ENCODE measurements around the gene ZDHHC13. TPM values are rescaled to one million over a fixed set of nuclear protein-coding genes. Genes with fewer than 3 reads are reported as not detected.

The ZDHHC13 gene
- total and polyA plus RNA-seq, 12 donors = 6.0 to 9.4 (median 7.2) TPM

DNA sequence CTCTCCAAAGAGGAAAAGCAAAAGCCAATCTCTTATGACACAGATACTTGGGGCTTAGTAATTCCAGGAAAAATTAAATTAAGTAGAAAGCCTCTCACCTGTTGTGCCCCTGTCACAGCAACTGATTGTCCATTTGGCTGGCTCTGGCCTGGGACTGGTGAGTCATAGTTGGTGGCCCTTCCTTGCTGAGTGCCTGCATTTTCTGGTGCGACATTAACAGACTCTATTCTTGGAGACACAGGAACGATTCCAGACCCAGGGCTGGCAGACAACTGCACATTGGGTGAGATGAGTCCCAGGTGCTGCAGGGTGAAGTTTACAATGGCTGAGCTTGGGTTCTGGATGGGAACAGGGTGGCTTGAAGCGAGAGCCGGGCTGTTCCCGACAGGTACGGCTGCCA is 108.2 kb downstream of the ZDHHC13 start:
- Histone ChIP-seq H3K27me3 (no peaks in the 10 kb centered on the region), H3K4me3 (no peak overlapping the region), H3K4me1 (peaks cover 0 to 34% (median 7%) of the 10 kb centered on the region in 9 donors), H3K36me3 (peaks cover 0 to 15% (median 0%) of the 10 kb centered on the region in 9 donors), H3K27ac (peak overlapping the region in 6 of 10 donors; percentile 14 to 64 (median 46)), H3K9me3 (peaks cover 0 to 4% (median 0%) of the 10 kb centered on the region in 11 donors)
- DNase-seq (peak in 1 of 2 donors; percentile 49), ATAC-seq (peak; percentile 45 to 92 (median 87))
- TF ChIP-seq, protein P1, sequence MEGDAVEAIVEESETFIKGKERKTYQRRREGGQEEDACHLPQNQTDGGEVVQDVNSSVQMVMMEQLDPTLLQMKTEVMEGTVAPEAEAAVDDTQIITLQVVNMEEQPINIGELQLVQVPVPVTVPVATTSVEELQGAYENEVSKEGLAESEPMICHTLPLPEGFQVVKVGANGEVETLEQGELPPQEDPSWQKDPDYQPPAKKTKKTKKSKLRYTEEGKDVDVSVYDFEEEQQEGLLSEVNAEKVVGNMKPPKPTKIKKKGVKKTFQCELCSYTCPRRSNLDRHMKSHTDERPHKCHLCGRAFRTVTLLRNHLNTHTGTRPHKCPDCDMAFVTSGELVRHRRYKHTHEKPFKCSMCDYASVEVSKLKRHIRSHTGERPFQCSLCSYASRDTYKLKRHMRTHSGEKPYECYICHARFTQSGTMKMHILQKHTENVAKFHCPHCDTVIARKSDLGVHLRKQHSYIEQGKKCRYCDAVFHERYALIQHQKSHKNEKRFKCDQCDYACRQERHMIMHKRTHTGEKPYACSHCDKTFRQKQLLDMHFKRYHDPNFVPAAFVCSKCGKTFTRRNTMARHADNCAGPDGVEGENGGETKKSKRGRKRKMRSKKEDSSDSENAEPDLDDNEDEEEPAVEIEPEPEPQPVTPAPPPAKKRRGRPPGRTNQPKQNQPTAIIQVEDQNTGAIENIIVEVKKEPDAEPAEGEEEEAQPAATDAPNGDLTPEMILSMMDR (IDR thresholded peaks at IDR 0.05) = no peak
- intact Hi-C loops (cut with DNase I) = no loop called here
- 83 to 91% methylated on average over 6 of the region's 6 CpGs for WGBS, 2 donors

- H3K27ac ChIP-seq = peak overlapping the region in 6 of 10 donors; percentile 14 to 64 (median 46)
- peaks cover 0 to 15% (median 0%) of the 10 kb centered on the region in 9 donors for H3K36me3 ChIP-seq
- WGBS, 2 donors = 91 to 95% methylated on average over 3 of the region's 3 CpGs
- intact Hi-C loops (cut with DNase I) = no loop called here
- no peaks in the 10 kb centered on the region for H3K27me3 ChIP-seq
- TF ChIP-seq, protein P1 (IDR thresholded peaks at IDR 0.05) = no peak
- no peak overlapping the region for H3K4me3 ChIP-seq
- DNase-seq = no peak
- ATAC-seq = no peak
- peaks cover 0 to 4% (median 0%) of the 10 kb centered on the region in 11 donors for H3K9me3 ChIP-seq
- H3K4me1 ChIP-seq = peaks cover 0 to 34% (median 7%) of the 10 kb centered on the region in 9 donors
These were observed 108.6 kb downstream of the ZDHHC13 start for GRCh38 chr11:19225581-19225980.

Other genes with a start within 250 kb of the ZDHHC13 start
- gene MRGPRX1, start 177.8 kb upstream of the ZDHHC13 start, total RNA-seq = not detected
- not detected for gene MRGPRX1, start 177.8 kb upstream of the ZDHHC13 start, polyA plus RNA-seq
- gene MRGPRX2, start 56.5 kb upstream of the ZDHHC13 start, total RNA-seq = under 1 TPM in 1 of 10 donors, not detected in 9; 0.15 TPM
- not detected for gene MRGPRX2, start 56.5 kb upstream of the ZDHHC13 start, polyA plus RNA-seq
- gene CSRP3, start 84.8 kb downstream of the ZDHHC13 start, total RNA-seq = 1,000 to 10,000 TPM in 8 of 10 donors, 100 to 1,000 TPM in 2; 648 to 3,929 (median 2,797) TPM
- gene CSRP3, start 84.8 kb downstream of the ZDHHC13 start, polyA plus RNA-seq = 1,000 to 10,000 TPM in 1 of 2 donors, 100 to 1,000 TPM in 1; 534 to 1,893 TPM
- gene E2F8, start 123.8 kb downstream of the ZDHHC13 start, total RNA-seq = 1 to 10 TPM in 9 of 10 donors, under 1 TPM in 1; 0.86 to 5.0 (median 3.7) TPM
- gene E2F8, start 123.8 kb downstream of the ZDHHC13 start, polyA plus RNA-seq = under 1 TPM; 0.73 to 0.87 TPM